GM19239 (cell line): Measurements from ENCODE around the gene LRRTM4.
"Not testable (repeated sequence)": the region's sequence is repeated elsewhere in the genome, so short reads cannot be mapped to it uniquely, and the experiment has no call there.

ENCODE experiments used
- DNase-seq: peaks from one replicate; pipeline ENCODE4 v3.0.0; 2011; ENCODE audit warnings: low spot score; ENCODE audit not compliant: insufficient read length
- FAIRE-seq: peaks from 2 replicates; lab custom pipeline; 2011; peaks lifted over from hg19 to GRCh38; lab: Jason Lieb, UNC

The LRRTM4 gene

DNA sequence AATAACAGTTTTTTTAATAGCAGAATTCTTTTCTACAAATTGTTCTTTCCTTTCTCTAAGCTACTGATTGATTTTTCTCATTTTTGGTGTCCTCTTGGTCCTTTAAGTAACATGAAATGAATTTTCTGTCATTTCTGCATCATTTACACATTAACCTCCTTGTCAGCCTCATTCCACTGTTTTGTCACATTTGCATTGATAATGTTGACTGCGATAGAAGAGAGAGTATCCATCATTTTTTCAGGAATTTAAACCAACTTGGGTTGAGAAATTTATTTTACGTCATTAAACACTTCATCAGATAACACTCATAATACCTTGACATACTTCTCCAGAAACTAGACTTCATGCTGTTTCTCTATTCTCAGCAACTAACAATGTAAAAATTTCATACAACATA, 422.2 kb downstream of the LRRTM4 start:
- FAIRE-seq: no peak
- DNase-seq: no peak

GRCh38 chr2:77095525-77095924, 426.7 kb downstream of the LRRTM4 start:
- DNase-seq, FAIRE-seq: not testable (repeated sequence)

GRCh38 chr2:77095096-77095495, 427.1 kb downstream of the LRRTM4 start:
- DNase-seq (no peak), FAIRE-seq (no peak)

GRCh38 chr2:77088424-77088823, 433.8 kb downstream of the LRRTM4 start:
- DNase-seq, FAIRE-seq: not testable (repeated sequence)

GRCh38 chr2:77087987-77088414, 434.2 kb downstream of the LRRTM4 start:
- no peak for DNase-seq
- FAIRE-seq: no peak

- no peak for DNase-seq
Observed at GRCh38 chr2:77086478-77086877, 435.7 kb downstream of the LRRTM4 start.

GRCh38 chr2:77086051-77086450, 436.1 kb downstream of the LRRTM4 start:
- FAIRE-seq (no peak), DNase-seq (no peak)

More at GRCh38 chr2:77086478-77086877, 435.7 kb downstream of the LRRTM4 start:
- no peak for FAIRE-seq

GRCh38 chr2:77085561-77085960, 436.6 kb downstream of the LRRTM4 start:
- DNase-seq (no peak), FAIRE-seq (no peak)

GRCh38 chr2:77081597-77081996, 440.6 kb downstream of the LRRTM4 start:
- DNase-seq (no peak), FAIRE-seq (no peak)

DNA sequence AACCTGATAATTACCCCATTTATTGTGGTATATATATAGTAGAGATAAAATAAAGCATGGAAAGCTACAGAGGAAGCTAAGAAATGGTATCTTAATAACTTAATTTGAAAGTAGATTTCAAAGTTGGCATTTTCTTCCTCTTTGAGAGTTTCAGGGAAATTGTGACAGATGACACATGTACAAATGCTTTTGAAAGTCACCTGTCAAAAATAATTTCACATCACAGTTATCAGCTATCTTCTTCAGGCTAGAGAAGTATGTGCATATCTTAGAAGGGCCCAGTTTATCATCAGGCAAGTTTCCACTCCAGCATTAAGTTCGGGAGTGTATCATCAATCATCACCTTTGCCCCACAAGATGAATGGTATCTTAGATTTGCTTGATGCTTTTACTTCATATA, 457.9 kb downstream of the LRRTM4 start:
- DNase-seq (no peak), FAIRE-seq (no peak)

DNA sequence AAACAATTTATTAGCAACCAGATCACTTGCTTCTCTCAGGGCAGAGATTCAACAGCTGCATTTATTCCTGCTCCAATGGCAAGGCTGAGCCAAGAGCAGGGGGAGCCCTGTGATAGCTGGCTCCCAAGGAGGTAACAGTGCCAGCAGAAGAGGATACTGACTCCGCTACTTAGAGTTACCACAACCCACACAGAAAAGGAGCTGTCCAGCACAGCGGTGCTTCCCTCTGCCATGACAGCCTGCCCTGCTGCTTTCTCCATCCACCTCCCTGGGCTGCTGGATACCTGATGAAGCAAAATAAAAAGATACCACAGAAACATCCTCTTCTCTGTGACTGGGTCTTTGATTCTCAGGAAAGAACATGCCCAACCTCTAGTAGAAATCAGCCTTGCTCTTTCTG, 467.2 kb downstream of the LRRTM4 start:
- no peak for DNase-seq
- no peak for FAIRE-seq

GRCh38 chr2:77046339-77046738, 475.8 kb downstream of the LRRTM4 start:
- no peak for DNase-seq
- no peak for FAIRE-seq

DNA sequence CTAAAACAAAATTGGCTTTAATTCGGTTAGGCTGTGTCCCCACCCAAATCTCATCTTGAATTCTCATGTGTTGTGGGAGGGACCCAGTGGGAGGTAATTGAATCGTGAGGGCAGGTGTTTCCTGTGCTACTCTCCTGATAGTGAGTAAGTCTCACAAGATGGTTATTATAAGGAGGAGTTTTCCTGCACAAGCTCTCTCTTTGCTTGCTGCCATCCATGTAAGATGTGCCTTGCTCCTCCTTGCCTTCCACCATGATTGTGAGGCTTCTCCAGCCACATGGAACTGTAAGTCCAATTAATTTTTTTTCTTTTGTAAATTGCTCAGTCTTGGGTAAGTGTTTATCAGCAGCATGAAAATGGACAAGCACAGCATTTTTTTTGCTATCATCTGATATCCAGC, 476.7 kb downstream of the LRRTM4 start:
- not testable (repeated sequence) for DNase-seq, FAIRE-seq

DNA sequence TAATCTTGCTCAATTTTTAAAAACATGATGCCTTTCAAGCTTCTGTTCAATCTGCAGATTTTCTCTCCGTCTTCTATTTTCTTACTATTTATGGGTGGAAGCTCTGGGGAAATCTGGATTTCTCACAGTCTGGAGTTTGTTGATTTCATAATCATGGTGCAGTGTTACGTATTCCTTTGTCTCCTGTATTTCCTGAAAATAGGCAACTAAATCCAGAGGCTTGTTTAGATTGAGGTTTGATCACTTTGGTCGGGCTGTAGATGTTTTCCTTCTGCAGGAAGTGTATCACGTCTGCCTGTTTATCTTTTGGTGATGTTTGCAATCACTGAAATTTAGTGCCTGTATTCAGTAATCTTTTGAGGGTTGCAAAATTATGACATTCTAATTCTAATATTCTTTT, 487.7 kb downstream of the LRRTM4 start:
- FAIRE-seq: no peak
- DNase-seq: no peak

DNA sequence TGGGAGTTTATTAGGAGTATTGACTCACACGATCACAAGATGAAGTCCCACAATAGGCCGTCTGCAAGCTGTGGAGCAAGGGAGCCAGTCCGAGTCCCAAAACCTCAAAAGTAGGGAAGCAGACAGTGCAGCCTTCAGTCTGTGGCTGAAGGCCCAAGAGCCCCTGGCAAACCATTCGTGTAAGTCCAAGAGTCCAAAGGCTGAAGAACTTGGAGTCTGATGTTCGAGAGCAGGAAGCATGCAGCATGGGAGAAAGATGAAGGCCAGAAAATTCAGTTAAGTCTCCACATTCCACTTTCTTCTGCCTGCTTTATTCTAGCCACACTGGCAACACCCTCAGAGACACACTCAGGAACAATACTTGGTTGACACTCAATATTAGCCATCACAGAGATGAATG, 492.9 kb downstream of the LRRTM4 start:
- not testable (repeated sequence) for DNase-seq, FAIRE-seq

DNA sequence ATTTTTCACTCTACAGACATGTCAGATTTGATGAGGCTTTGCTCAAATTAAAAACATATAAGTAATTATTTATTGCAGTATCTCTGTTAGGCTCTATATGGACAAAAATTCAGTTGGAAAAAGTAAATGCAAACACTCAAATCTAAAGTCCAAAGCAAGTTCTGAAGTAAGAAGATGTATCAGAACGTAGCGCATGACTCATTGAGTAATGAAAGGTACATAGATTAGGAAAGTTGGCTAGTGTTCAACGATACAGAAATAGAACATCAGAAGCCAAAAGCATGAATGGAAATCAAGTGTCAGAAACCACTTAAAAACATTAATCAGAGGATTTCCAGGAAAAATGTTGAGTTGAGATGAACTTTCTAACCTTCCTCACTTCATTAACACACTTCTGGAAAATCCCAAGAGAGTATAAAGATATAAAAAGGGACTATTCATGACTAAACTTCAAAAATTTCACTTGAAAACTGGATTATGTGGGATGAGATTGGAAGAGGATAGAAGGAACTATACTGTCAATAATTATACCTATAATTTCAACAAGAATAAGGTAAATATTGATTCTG, 494.1 kb downstream of the LRRTM4 start:
- DNase-seq (no peak), FAIRE-seq (no peak)

GRCh38 chr2:77025714-77026113, 496.5 kb downstream of the LRRTM4 start:
- DNase-seq: no peak
- no peak for FAIRE-seq

GRCh38 chr2:77021161-77021560, 501.0 kb downstream of the LRRTM4 start:
- no peak for FAIRE-seq

GRCh38 chr2:77018219-77018618, 504.0 kb downstream of the LRRTM4 start:
- DNase-seq (no peak), FAIRE-seq (no peak)

More at GRCh38 chr2:77021161-77021560, 501.0 kb downstream of the LRRTM4 start:
- no peak for DNase-seq

- no peak for FAIRE-seq
- no peak for DNase-seq
Observed at GRCh38 chr2:77017355-77017745, 504.8 kb downstream of the LRRTM4 start.

DNA sequence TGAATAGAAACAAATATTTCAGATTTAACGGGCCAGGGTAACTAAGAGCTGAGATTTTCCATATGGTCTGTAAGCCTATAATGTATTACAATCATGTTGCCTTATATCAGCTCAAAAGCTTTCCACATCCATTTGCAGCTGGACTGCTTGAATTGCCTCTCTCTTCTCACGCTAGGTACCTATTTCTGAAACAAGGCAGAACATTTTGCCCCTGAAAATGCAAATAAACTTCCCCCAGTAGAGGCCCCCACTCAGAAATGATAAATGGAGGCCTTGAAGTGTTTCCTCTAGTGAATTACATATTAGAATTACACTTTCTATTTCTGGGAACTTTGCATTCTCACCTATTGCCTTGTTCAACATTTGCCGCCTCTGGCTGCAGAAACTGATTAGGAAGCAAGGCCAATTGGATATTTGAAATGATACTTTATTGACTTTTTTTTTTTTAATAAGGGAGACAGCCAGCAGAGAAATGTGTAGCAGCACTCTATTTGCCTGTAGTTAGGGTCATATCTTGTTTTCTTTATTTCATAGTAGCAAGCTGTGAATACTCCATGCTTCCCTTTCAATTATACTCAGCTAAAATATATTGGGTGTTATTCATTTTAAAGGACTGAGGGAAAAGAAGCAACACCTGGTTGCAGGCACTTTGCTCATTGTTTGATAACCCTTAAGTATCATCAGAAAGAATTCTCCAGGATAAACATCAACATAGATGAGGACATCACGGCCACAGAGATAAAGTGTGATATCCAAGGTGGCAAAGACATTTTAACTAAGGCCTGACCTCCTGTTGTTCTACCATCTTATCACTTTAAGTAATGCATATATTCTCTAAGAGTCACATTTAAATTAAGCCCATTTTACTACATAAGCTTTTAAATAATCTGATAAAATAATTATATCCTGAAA, 505.5 kb downstream of the LRRTM4 start:
- no peak for DNase-seq
- no peak for FAIRE-seq
